H1 (cell line): ENCODE results near the gene LYPD6B. TPM values are rescaled to one million over a fixed set of nuclear protein-coding genes. Genes with fewer than 3 reads are reported as not detected.
A peak's percentile ranks its signal among the peaks of the same experiment; 100 is the strongest.

Experiments
- CBX8 ChIP-seq: fragments of 300-800, 300-1000 bp; sonication (generic); IDR thresholded peaks from 2 replicates; pipeline ENCODE4 v1.7.1; 2016; ENCODE audit warnings: low read depth, low read length, borderline replicate concordance
- CHD1 ChIP-seq: IDR thresholded peaks from 2 replicates; pipeline ENCODE4 v1.6.1; 2012; ENCODE audit warnings: low read depth, low read length, improper control_type of control experiment
- CHD2 ChIP-seq: IDR thresholded peaks from 2 replicates; pipeline ENCODE4 v1.6.1; 2012; ENCODE audit warnings: low read length, improper control_type of control experiment
- CTBP2 ChIP-seq: IDR thresholded peaks from 2 replicates; pipeline ENCODE4 v1.7.0; 2011; ENCODE audit warnings: borderline replicate concordance, mild to moderate bottlenecking, moderate library complexity, mixed read lengths, low read length; ENCODE audit not compliant: insufficient read depth, insufficient read length
- EP300 ChIP-seq, 2 experiments: IDR thresholded peaks; 1 replicate in 1 of 2; 2 replicates in 1 of 2; pipeline ENCODE4 v1.6.1; 2011 to 2012; ENCODE audit warnings: low read depth in 2 of 2, low read length in 2 of 2, mild to moderate bottlenecking in 2 of 2, borderline replicate concordance in 1 of 2, inconsistent platforms in 1 of 2, moderate library complexity in 1 of 2
- EZH2 ChIP-seq: fragments of 200-600 bp; sonication (generic); IDR thresholded peaks from 2 replicates; pipeline ENCODE4 v1.7.1; 2012; ENCODE audit warnings: low read depth, mild to moderate bottlenecking, moderate library complexity, low read length, inconsistent platforms; ENCODE audit not compliant: severe bottlenecking
- JUN ChIP-seq: IDR thresholded peaks from 2 replicates; pipeline ENCODE4 v1.6.1; 2011; ENCODE audit warnings: low read depth, mild to moderate bottlenecking, improper control_type of control experiment, low read length
- JUND ChIP-seq: IDR thresholded peaks from 2 replicates; pipeline ENCODE4 v1.6.1; 2011; ENCODE audit warnings: mild to moderate bottlenecking, improper control_type of control experiment, low read length
- KDM4A ChIP-seq: IDR thresholded peaks from one replicate; pipeline ENCODE4 v1.7.1; 2012; ENCODE audit warnings: low read depth, mild to moderate bottlenecking, moderate library complexity, low read length, inconsistent platforms; ENCODE audit not compliant: severe bottlenecking
- NANOG ChIP-seq: IDR thresholded peaks from 2 replicates; pipeline ENCODE4 v1.6.1; 2011; ENCODE audit warnings: low read length, low read depth, mild to moderate bottlenecking, inconsistent platforms; ENCODE audit not compliant: insufficient read depth, poor library complexity, severe bottlenecking
- NRF1 ChIP-seq: IDR thresholded peaks from 2 replicates; pipeline ENCODE4 v1.6.1; 2011; ENCODE audit warnings: mild to moderate bottlenecking, low read depth, low read length, improper control_type of control experiment
- RAD21 ChIP-seq, 2 experiments: IDR thresholded peaks in 1 of 2; conservative IDR thresholded peaks in 1 of 2; 2 replicates each; pipeline ENCODE4 v1.6.1; 2011; ENCODE audit warnings: low read depth in 2 of 2, low read length in 2 of 2, improper control_type of control experiment in 1 of 2, inconsistent platforms in 1 of 2, mild to moderate bottlenecking in 1 of 2, moderate library complexity in 1 of 2
- RNF2 ChIP-seq: fragments of 200-900, 300-1000 bp; sonication (generic); IDR thresholded peaks from 2 replicates; pipeline ENCODE4 v1.7.1; 2016; ENCODE audit warnings: borderline replicate concordance, low read depth, mild to moderate bottlenecking, antibody characterized with exemption, low read length; ENCODE audit not compliant: poor library complexity, severe bottlenecking; ENCODE audit errors: missing control alignments
- RXRA ChIP-seq: IDR thresholded peaks from 2 replicates; pipeline ENCODE4 v1.6.1; 2011; ENCODE audit warnings: low read depth, mild to moderate bottlenecking, low read length, moderate library complexity; ENCODE audit not compliant: insufficient read depth
- SIN3A ChIP-seq, 2 experiments: IDR thresholded peaks in 1 of 2; conservative IDR thresholded peaks in 1 of 2; 2 replicates each; pipeline ENCODE4 v1.6.1; 2011 to 2012; ENCODE audit warnings: low read length in 2 of 2, improper control_type of control experiment in 1 of 2, low read depth in 1 of 2, mild to moderate bottlenecking in 1 of 2
- SIRT6 ChIP-seq: IDR thresholded peaks from one replicate; pipeline ENCODE4 v1.7.1; 2012; ENCODE audit warnings: low read length, inconsistent platforms
- SP4 ChIP-seq: IDR thresholded peaks from 2 replicates; pipeline ENCODE4 v1.6.1; 2012; ENCODE audit warnings: low read length, inconsistent platforms
- SRF ChIP-seq: IDR thresholded peaks from 2 replicates; pipeline ENCODE4 v1.6.1; 2011; ENCODE audit warnings: mild to moderate bottlenecking, low read depth, low read length, moderate library complexity
- ZNF274 ChIP-seq: IDR thresholded peaks from 2 replicates; pipeline ENCODE4 v1.7.0; 2012; ENCODE audit warnings: low read length, borderline replicate concordance; ENCODE audit errors: extremely low read depth
- polyA plus RNA-seq, 7 experiments: library from polyadenylated mRNA; depleted of rRNA in 3 of 7; stranded (reverse) in 5 of 7; unstranded in 2 of 7; fragments of >200 nt in 5 of 7; fragments of 200-250 nt in 2 of 7; gene quantifications; 1 replicate in 5 of 7; 2 replicates in 1 of 7; 4 replicates in 1 of 7; pipeline versions ENCODE4 v1.2.1 to v1.2.3, GENCODE V29; 2011 to 2013; ENCODE audit warnings: missing spikeins in 2 of 7, mixed read lengths in 2 of 7
- total RNA-seq: library from RNA; stranded (reverse); fragmentation: NEBNext Ultra II Directional; extraction: Animal tissue kit (Norgen Biotek cat#: 25700); gene quantifications from 2 replicates; pipeline ENCODE4 v1.2.1, GENCODE V29; 2021
- TF ChIP-seq, protein P1 (sequence below): IDR thresholded peaks from 2 replicates; pipeline ENCODE4 v1.6.1; 2012; ENCODE audit warnings: inconsistent platforms
- TF ChIP-seq, protein P2 (sequence below): IDR thresholded peaks from 2 replicates; pipeline ENCODE4 v1.6.1; 2011; ENCODE audit warnings: low read length, improper control_type of control experiment

Gene LYPD6B
- total and polyA plus RNA-seq, 2 of the 8 experiments (the other 6 are each of a cell fraction or from before 2014, with no cell fraction given): 2.2 to 3.5 TPM

DNA sequence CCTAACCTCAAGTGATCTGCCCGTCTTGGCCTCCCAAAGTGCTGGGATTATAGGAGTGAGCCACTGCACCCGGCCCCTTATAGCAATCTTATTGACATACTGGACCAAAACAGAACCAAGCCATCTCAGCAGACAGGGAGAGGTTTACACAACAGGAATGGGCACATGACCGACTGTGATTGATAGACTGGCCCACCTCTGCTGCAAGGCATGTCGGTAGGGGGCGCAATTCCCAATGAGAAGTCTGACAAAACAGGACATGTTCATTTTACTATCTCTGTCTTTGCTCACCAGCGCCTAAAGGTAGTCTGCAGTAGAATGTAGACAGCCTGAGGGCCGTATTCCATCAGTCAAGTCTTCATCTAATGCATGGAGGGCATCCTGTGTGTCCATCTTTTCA lies 2.0 kb downstream of the LYPD6B start (continued):
- TF ChIP-seq NANOG: no peak
- TF ChIP-seq NRF1: no peak
- no peak for TF ChIP-seq CBX8
- TF ChIP-seq RAD21 (IDR thresholded peaks at IDR 0.05 in 1 of 2, conservative IDR thresholded peaks at IDR 0.05 in 1 of 2; ENCODE audit: low read depth in 2 of 2, low read length in 2 of 2): peak; percentile 80 to 82
- TF ChIP-seq RXRA: no peak
- TF ChIP-seq EZH2: no peak
- no peak for TF ChIP-seq SRF
- TF ChIP-seq SP4: no peak
- TF ChIP-seq JUN: no peak
- no peak for TF ChIP-seq CHD1
- TF ChIP-seq, protein P1, sequence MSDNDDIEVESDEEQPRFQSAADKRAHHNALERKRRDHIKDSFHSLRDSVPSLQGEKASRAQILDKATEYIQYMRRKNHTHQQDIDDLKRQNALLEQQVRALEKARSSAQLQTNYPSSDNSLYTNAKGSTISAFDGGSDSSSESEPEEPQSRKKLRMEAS: 0 out of 2 replicates have a peak, but pooled peaks have one; percentile 51
- TF ChIP-seq SIN3A (conservative IDR thresholded peaks at IDR 0.05 in 1 of 2, IDR thresholded peaks at IDR 0.05 in 1 of 2; ENCODE audit: low read depth in 1 of 2, low read length in 2 of 2): no peak
- TF ChIP-seq JUND: no peak
- no peak for TF ChIP-seq CHD2
- TF ChIP-seq KDM4A: no peak
- no peak for TF ChIP-seq SIRT6
- no peak for TF ChIP-seq CTBP2
- TF ChIP-seq EP300 (IDR thresholded peaks at IDR 0.05; ENCODE audit: borderline replicate concordance in 1 of 2, low read depth in 2 of 2, low read length in 2 of 2): no peak
- TF ChIP-seq RNF2: no peak
- no peak for TF ChIP-seq ZNF274
- TF ChIP-seq, protein P2, sequence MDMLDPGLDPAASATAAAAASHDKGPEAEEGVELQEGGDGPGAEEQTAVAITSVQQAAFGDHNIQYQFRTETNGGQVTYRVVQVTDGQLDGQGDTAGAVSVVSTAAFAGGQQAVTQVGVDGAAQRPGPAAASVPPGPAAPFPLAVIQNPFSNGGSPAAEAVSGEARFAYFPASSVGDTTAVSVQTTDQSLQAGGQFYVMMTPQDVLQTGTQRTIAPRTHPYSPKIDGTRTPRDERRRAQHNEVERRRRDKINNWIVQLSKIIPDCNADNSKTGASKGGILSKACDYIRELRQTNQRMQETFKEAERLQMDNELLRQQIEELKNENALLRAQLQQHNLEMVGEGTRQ: peak; percentile 76
